ENCODE results near the gene CACNA2D4.

Gene CACNA2D4

DNA sequence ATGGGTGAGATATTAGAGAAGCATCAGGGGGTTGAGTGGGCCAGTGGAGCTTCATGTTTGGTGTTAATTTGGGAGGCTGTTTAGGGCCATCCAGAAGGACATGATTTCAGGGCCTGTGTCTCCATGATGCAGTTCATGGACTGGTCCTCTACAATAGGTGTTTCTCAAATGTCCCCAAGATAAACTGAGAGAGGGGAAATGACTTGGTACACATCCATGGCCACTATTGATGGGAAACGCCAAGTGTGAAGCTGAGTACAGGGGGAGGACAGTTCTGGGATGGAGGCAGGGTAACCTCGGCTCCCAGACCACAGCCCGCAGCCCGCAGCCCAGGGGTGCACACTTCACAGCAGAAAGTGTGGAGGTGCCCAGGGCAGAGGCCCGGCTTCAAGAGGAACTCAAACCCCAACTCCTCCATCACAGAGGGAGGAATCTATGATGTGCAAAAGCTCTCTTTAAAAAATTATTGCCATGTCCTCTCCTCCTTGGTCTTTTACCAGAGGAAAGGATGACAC lies 33.3 kb downstream of the CACNA2D4 start:
- Histone ChIP-seq H3K4me1 (ENCODE audit: insufficient read depth, low read length) (no peaks in the 10 kb centered on the region), H3K36me3 (ENCODE audit: insufficient read depth, low read length) (no peaks in the 10 kb centered on the region), H2AFZ (ENCODE audit: low read depth, low read length) (no peak overlapping the region), H3K4me3 (ENCODE audit: low read length) (no peak overlapping the region), H3K27me3 (ENCODE audit: insufficient read depth, low read length) (peaks cover 5% of the 10 kb centered on the region), H3K9me3 (ENCODE audit: low read length) (no peaks in the 10 kb centered on the region)

GRCh38 chr12:1884651-1885050 lies 33.8 kb downstream of the CACNA2D4 start:
- no peak overlapping the region for H3K4me3 ChIP-seq (ENCODE audit: low read length)
- H3K4me1 ChIP-seq (ENCODE audit: insufficient read depth, low read length) = no peaks in the 10 kb centered on the region
- H3K9me3 ChIP-seq (ENCODE audit: low read length) = no peaks in the 10 kb centered on the region
- no peak overlapping the region for H2AFZ ChIP-seq (ENCODE audit: low read depth, low read length)
- no peaks in the 10 kb centered on the region for H3K36me3 ChIP-seq (ENCODE audit: insufficient read depth, low read length)
- peaks cover 5% of the 10 kb centered on the region for H3K27me3 ChIP-seq (ENCODE audit: insufficient read depth, low read length)

- no peaks in the 10 kb centered on the region for H3K9me3 ChIP-seq (ENCODE audit: low read length)
- H3K27me3 ChIP-seq (ENCODE audit: insufficient read depth, low read length) = peaks cover 5% of the 10 kb centered on the region
- H3K4me1 ChIP-seq (ENCODE audit: insufficient read depth, low read length) = no peaks in the 10 kb centered on the region
- no peaks in the 10 kb centered on the region for H3K36me3 ChIP-seq (ENCODE audit: insufficient read depth, low read length)
- H3K4me3 ChIP-seq (ENCODE audit: low read length) = no peak overlapping the region
- no peak overlapping the region for H2AFZ ChIP-seq (ENCODE audit: low read depth, low read length)
These were observed 34.9 kb downstream of the CACNA2D4 start for GRCh38 chr12:1883513-1883912.

- no peak overlapping the region for H2AFZ ChIP-seq (ENCODE audit: low read depth, low read length)
- no peaks in the 10 kb centered on the region for H3K36me3 ChIP-seq (ENCODE audit: insufficient read depth, low read length)
- H3K9me3 ChIP-seq (ENCODE audit: low read length) = no peaks in the 10 kb centered on the region
- no peak overlapping the region for H3K4me3 ChIP-seq (ENCODE audit: low read length)
- H3K27me3 ChIP-seq (ENCODE audit: insufficient read depth, low read length) = peaks cover 3% of the 10 kb centered on the region
- no peaks in the 10 kb centered on the region for H3K4me1 ChIP-seq (ENCODE audit: insufficient read depth, low read length)
These were observed 35.5 kb downstream of the CACNA2D4 start for GRCh38 chr12:1882850-1883470.

- no peaks in the 10 kb centered on the region for H3K9me3 ChIP-seq (ENCODE audit: low read length)
- H3K27me3 ChIP-seq (ENCODE audit: insufficient read depth, low read length) = peaks cover 3% of the 10 kb centered on the region
- no peaks in the 10 kb centered on the region for H3K4me1 ChIP-seq (ENCODE audit: insufficient read depth, low read length)
- H3K36me3 ChIP-seq (ENCODE audit: insufficient read depth, low read length) = no peaks in the 10 kb centered on the region
- no peak overlapping the region for H3K4me3 ChIP-seq (ENCODE audit: low read length)
- no peak overlapping the region for H2AFZ ChIP-seq (ENCODE audit: low read depth, low read length)
These were observed 36.0 kb downstream of the CACNA2D4 start for GRCh38 chr12:1882405-1882804.

DNA sequence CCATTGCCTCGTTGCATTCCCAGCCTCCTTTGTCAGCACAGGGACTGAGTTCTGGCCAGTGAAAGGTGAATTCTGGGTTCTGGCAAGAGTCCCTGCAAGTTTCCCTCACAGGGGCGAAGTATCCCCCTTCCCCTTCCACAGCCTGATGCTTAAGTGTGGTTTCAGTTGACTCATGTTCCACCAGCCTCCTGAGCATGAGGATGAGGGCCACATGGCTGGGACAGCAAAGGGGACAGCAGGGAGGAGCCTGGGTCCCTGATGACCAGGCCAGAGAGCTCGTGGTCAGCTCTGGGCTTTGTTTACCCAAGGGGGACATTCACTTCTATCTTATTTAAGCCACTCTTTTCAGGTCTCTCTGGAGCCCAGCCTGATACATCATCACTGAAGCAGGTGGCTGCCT lies 36.5 kb downstream of the CACNA2D4 start:
- H3K4me1 ChIP-seq (ENCODE audit: insufficient read depth, low read length) = no peaks in the 10 kb centered on the region
- no peak overlapping the region for H2AFZ ChIP-seq (ENCODE audit: low read depth, low read length)
- no peak overlapping the region for H3K4me3 ChIP-seq (ENCODE audit: low read length)
- no peaks in the 10 kb centered on the region for H3K9me3 ChIP-seq (ENCODE audit: low read length)
- H3K27me3 ChIP-seq (ENCODE audit: insufficient read depth, low read length) = peaks cover 3% of the 10 kb centered on the region
- H3K36me3 ChIP-seq (ENCODE audit: insufficient read depth, low read length) = no peaks in the 10 kb centered on the region

DNA sequence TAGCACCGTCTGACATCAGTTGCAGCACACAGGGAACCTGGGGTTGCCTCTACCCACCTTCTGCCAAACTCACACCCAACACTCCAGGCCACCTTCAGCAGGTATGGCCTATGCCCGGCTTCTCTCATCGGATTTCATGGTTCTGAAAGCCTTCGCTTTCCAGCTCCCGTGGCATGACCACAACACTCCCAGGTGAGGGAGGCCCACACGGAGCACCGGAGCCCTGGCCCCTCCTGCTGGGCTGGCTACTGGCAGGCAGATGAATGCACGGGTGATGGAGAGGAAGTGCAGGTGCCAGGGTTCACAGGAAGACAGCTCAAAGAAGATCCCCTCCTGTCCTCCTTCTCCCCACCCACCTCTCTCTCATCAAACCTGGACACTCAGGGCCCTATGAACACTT lies 37.2 kb downstream of the CACNA2D4 start:
- H3K4me1 ChIP-seq (ENCODE audit: insufficient read depth, low read length) = no peaks in the 10 kb centered on the region
- peaks cover 3% of the 10 kb centered on the region for H3K27me3 ChIP-seq (ENCODE audit: insufficient read depth, low read length)
- no peak overlapping the region for H3K4me3 ChIP-seq (ENCODE audit: low read length)
- no peaks in the 10 kb centered on the region for H3K9me3 ChIP-seq (ENCODE audit: low read length)
- no peak overlapping the region for H2AFZ ChIP-seq (ENCODE audit: low read depth, low read length)
- H3K36me3 ChIP-seq (ENCODE audit: insufficient read depth, low read length) = no peaks in the 10 kb centered on the region

DNA sequence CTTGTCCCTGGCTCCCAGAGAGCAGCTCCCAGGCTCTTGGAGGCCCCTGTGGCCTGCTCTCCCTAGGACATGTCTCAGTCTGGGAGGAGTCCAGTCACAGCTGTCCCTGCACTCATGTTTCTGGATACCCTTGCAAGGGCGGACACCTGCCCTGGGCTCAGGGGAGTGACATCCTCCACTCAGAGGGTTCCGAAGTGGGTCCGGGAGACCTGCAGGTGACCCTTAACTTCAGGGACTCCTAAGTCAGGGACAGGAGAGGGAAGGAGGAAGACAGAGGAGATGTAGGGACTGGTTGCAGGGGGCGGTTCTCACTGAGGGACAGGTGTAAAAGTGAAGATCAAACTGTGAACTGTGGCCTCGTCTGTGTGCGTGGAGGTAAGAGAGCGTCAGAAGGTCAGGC lies 37.6 kb downstream of the CACNA2D4 start:
- Histone ChIP-seq H3K4me3 (ENCODE audit: low read length) (no peak overlapping the region), H3K36me3 (ENCODE audit: insufficient read depth, low read length) (no peaks in the 10 kb centered on the region), H3K27me3 (ENCODE audit: insufficient read depth, low read length) (peaks cover 3% of the 10 kb centered on the region), H3K4me1 (ENCODE audit: insufficient read depth, low read length) (no peaks in the 10 kb centered on the region), H3K9me3 (ENCODE audit: low read length) (no peaks in the 10 kb centered on the region), H2AFZ (ENCODE audit: low read depth, low read length) (no peak overlapping the region)

DNA sequence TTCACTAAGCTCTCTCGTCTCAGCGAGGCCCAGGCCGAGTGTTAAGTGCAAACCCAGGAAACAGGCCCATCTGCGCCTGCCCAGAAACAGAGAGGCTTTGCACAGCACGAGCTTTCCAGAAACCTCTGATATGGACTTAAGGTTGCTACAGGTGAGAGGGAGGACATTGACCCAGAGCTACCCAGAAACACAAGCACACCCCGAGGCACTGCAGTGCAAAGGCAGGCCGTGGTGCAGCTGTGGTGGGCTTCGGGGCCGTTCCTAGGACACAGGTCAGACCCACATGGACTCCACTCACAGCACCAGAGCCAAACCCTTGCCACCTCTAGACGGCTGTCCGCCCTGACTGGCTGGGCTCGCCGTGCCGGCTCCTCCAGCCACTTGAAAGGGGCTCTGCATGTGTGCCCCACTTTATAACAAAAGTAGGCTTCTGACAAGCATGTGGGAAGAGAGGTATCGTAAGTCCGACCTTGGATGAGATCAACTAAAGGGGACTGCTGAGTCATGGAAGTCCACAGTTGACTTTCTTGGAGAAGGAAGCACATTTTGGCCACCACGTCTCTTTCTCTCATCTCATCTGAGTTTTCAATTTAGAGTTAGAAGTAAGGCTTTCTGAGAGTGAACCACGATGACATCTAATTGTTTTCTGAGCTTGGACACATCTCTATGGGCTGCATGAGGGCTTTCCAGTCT lies 38.2 kb downstream of the CACNA2D4 start:
- no peak overlapping the region for H2AFZ ChIP-seq (ENCODE audit: low read depth, low read length)
- no peaks in the 10 kb centered on the region for H3K4me1 ChIP-seq (ENCODE audit: insufficient read depth, low read length)
- H3K36me3 ChIP-seq (ENCODE audit: insufficient read depth, low read length) = no peaks in the 10 kb centered on the region
- H3K4me3 ChIP-seq (ENCODE audit: low read length) = no peak overlapping the region
- peaks cover 3% of the 10 kb centered on the region for H3K27me3 ChIP-seq (ENCODE audit: insufficient read depth, low read length)
- no peaks in the 10 kb centered on the region for H3K9me3 ChIP-seq (ENCODE audit: low read length)

DNA sequence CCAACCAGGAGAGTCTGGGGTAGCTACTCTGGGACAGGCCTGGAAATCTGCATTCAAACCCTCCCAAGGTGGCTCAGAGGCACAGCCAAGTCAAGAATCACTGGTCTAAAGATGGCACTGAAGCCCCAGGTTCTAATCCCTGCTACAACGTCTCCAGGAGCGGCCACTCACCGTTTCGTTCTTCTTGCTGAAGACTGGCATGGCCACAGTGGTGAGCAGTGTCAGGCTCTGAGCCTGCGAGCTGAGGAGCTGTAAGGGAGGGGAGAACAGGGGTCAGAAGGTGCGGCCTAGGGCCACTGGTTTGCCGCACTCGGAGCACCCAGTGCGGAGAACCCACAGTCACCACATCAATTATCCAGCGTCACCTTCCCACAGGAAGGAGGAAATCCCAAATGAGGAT lies 38.8 kb downstream of the CACNA2D4 start:
- H3K36me3 ChIP-seq (ENCODE audit: insufficient read depth, low read length) = no peaks in the 10 kb centered on the region
- no peaks in the 10 kb centered on the region for H3K9me3 ChIP-seq (ENCODE audit: low read length)
- H3K27me3 ChIP-seq (ENCODE audit: insufficient read depth, low read length) = peaks cover 3% of the 10 kb centered on the region
- no peak overlapping the region for H2AFZ ChIP-seq (ENCODE audit: low read depth, low read length)
- H3K4me1 ChIP-seq (ENCODE audit: insufficient read depth, low read length) = no peaks in the 10 kb centered on the region
- H3K4me3 ChIP-seq (ENCODE audit: low read length) = no peak overlapping the region

DNA sequence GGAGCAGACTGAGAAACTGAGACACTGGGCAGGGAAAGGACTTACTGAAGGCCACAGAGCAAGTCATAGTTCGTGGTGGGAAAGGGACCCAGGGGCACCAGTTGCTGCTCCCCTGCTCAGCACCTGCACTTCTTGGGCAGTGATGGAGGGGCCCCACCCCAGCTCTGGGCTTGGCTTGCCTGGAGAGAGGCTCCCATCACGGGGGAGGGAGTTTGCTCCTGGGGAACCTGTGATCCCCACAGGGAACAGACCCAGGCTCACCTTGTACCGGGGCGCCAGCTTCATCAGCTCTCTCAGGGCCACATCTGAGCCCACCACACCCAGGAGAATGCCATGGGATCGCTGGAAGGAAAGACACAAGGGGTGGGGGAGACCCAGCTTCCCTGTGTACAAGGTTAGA lies 39.8 kb downstream of the CACNA2D4 start:
- Histone ChIP-seq H3K9me3 (ENCODE audit: low read length) (no peaks in the 10 kb centered on the region), H3K4me3 (ENCODE audit: low read length) (no peak overlapping the region), H3K27me3 (ENCODE audit: insufficient read depth, low read length) (no peaks in the 10 kb centered on the region), H3K36me3 (ENCODE audit: insufficient read depth, low read length) (no peaks in the 10 kb centered on the region), H3K4me1 (ENCODE audit: insufficient read depth, low read length) (no peaks in the 10 kb centered on the region), H2AFZ (ENCODE audit: low read depth, low read length) (no peak overlapping the region)

GRCh38 chr12:1878214-1878613 lies 40.2 kb downstream of the CACNA2D4 start:
- Histone ChIP-seq H3K4me3 (ENCODE audit: low read length) (no peak overlapping the region), H3K4me1 (ENCODE audit: insufficient read depth, low read length) (no peaks in the 10 kb centered on the region), H3K9me3 (ENCODE audit: low read length) (no peaks in the 10 kb centered on the region), H3K36me3 (ENCODE audit: insufficient read depth, low read length) (no peaks in the 10 kb centered on the region), H2AFZ (ENCODE audit: low read depth, low read length) (no peak overlapping the region), H3K27me3 (ENCODE audit: insufficient read depth, low read length) (no peaks in the 10 kb centered on the region)

DNA sequence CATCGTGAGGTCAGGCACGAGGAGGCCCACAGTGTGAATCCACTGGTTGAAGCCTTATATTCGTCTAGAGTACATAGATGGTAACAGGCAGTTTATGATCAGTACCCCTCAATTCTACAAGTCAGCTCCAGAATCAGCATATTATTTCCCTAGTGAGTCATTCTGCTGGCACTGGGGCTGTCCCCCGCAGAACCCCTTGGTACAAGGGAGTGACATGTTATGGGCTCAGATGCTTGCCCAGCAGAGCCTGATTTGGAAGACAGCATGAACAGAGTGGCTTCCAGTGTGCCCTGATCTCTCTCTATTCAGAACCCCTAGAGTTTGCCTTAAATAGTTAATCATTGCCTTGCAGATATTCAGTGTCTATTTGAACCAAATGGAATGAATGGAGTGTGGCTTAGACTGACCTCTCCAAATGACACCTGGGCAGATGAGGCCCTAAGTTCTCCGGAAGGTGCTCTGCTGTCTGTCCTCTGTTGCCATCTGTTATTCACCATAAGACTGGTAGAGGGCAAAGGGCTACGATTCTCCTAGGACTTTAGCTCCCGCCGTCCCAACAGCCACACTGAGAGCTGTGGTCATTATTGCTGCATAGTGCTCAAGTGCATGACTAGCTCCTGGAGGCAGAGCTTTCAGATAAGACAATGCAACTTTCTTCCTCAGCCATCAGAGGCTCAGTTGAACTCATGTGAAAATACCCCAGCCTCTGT lies 41.1 kb downstream of the CACNA2D4 start:
- Histone ChIP-seq H3K4me1 (ENCODE audit: insufficient read depth, low read length) (no peaks in the 10 kb centered on the region), H3K9me3 (ENCODE audit: low read length) (no peaks in the 10 kb centered on the region), H3K27me3 (ENCODE audit: insufficient read depth, low read length) (no peaks in the 10 kb centered on the region), H3K36me3 (ENCODE audit: insufficient read depth, low read length) (no peaks in the 10 kb centered on the region), H2AFZ (ENCODE audit: low read depth, low read length) (no peak overlapping the region), H3K4me3 (ENCODE audit: low read length) (no peak overlapping the region)
